SK-N-SH (cell line): Measurements from ENCODE around the gene GRHL3. TPM values are rescaled to one million over a fixed set of nuclear protein-coding genes. Genes with fewer than 3 reads are reported as not detected.

Experiments
- CTCF ChIA-PET: fragments of 300-600, 350-600 bp; formaldehyde crosslinking; extraction: SDS; loops from one replicate; lab custom pipeline; 2021; lab: Yijun Ruan, JAX
- POLR2A ChIA-PET: fragments of 350-600 bp; sonication (Branson Sonifier 250); formaldehyde crosslinking; extraction: SDS; loops from one replicate; lab custom pipeline; 2020; ENCODE audit warnings: antibody characterized with exemption, inconsistent platforms; lab: Yijun Ruan, JAX
- DNase-seq: peaks from one replicate; pipeline ENCODE4 v3.0.0; 2012
- H2AFZ ChIP-seq: fragments of 200-600 bp; sonication (generic); 2 replicates; pipeline ENCODE4 v1.8.1; 2016; ENCODE audit warnings: antibody characterized with exemption, mild to moderate bottlenecking, low read depth
- H3F3A ChIP-seq: fragments of 200-600 bp; sonication (generic); replicated peaks from 2 replicates; pipeline ENCODE3; 2016; ENCODE audit warnings: antibody characterized with exemption, mild to moderate bottlenecking; ENCODE audit not compliant: insufficient read depth
- H3K27ac ChIP-seq, 2 experiments: fragments of 200-500 bp in 1 of 2; fragments of 200-600 bp in 1 of 2; sonication (Bioruptor generic) in 1 of 2; sonication (generic), shearing (Covaris generic) in 1 of 2; 2 replicates each; pipeline versions ENCODE4 v1.5.1 to v1.6.1; 2014 to 2016; ENCODE audit warnings: low read depth in 2 of 2, inconsistent platforms in 1 of 2, low read length in 1 of 2, mild to moderate bottlenecking in 1 of 2, mixed read lengths in 1 of 2
- H3K27me3 ChIP-seq: fragments of 200-600 bp; sonication (generic), shearing (Covaris generic); 2 replicates; pipeline ENCODE4 v1.6.1; 2016; ENCODE audit warnings: mixed run types; ENCODE audit not compliant: insufficient read depth
- H3K36me3 ChIP-seq, 2 experiments: fragments of 200-500 bp in 1 of 2; fragments of 200-600 bp in 1 of 2; sonication (Bioruptor generic) in 1 of 2; sonication (generic) in 1 of 2; replicated peaks in 1 of 2; 2 replicates each; pipeline versions ENCODE3 to v1.5.1; 2014 to 2016; ENCODE audit warnings: low read length in 1 of 2, mild to moderate bottlenecking in 1 of 2; ENCODE audit not compliant: insufficient read depth in 2 of 2, control insufficient read depth in 1 of 2
- H3K4me1 ChIP-seq, 2 experiments: fragments of 200-500 bp in 1 of 2; fragments of 200-600 bp in 1 of 2; sonication (Bioruptor generic) in 1 of 2; sonication (generic), shearing (Covaris generic) in 1 of 2; 2 replicates each; pipeline versions ENCODE4 v1.5.1 to v1.6.1; 2014 to 2016; ENCODE audit warnings: low read depth in 1 of 2, low read length in 1 of 2, mixed run types in 1 of 2; ENCODE audit not compliant: insufficient read depth in 2 of 2, control insufficient read depth in 1 of 2
- H3K4me2 ChIP-seq: fragments of 200-600 bp; sonication (generic), shearing (Covaris generic); 2 replicates; pipeline ENCODE4 v1.6.1; 2017; ENCODE audit warnings: mixed run types
- H3K4me3 ChIP-seq, 2 experiments: fragments of 200-500 bp in 1 of 2; fragments of 200-600 bp in 1 of 2; sonication (Bioruptor generic) in 1 of 2; sonication (generic), shearing (Covaris generic) in 1 of 2; 2 replicates each; pipeline versions ENCODE4 v1.5.1 to v1.8.1; 2014 to 2016; ENCODE audit warnings: low read depth in 2 of 2, inconsistent platforms in 1 of 2, low read length in 1 of 2, mild to moderate bottlenecking in 1 of 2, mixed read lengths in 1 of 2, moderate library complexity in 1 of 2
- H3K79me2 ChIP-seq: fragments of 200-600 bp; sonication (generic); 2 replicates; pipeline ENCODE4 v1.8.1; 2017; ENCODE audit warnings: mild to moderate bottlenecking; ENCODE audit not compliant: insufficient read depth
- H3K9ac ChIP-seq: fragments of 200-600 bp; sonication (generic); 2 replicates; pipeline ENCODE4 v1.6.1; 2017; ENCODE audit warnings: mixed run types
- H3K9me2 ChIP-seq: fragments of 200-600 bp; sonication (generic); 2 replicates; pipeline ENCODE4 v1.6.1; 2017; ENCODE audit warnings: mixed run types
- H3K9me3 ChIP-seq: fragments of 200-600 bp; sonication (generic); 2 replicates; pipeline ENCODE4 v1.6.1; 2017; ENCODE audit warnings: mixed run types, mild to moderate bottlenecking, moderate library complexity
- H4K20me1 ChIP-seq: fragments of 200-600 bp; sonication (generic); 2 replicates; pipeline ENCODE4 v1.6.1; 2017; ENCODE audit warnings: mild to moderate bottlenecking, mixed run types; ENCODE audit not compliant: insufficient read depth
- CHD2 ChIP-seq: fragments of 150-350 bp; IDR thresholded peaks from 2 replicates; pipeline ENCODE4 v1.6.1; 2018; ENCODE audit warnings: low read length; ENCODE audit not compliant: partially characterized antibody
- ELF1 ChIP-seq: IDR thresholded peaks from 2 replicates; pipeline ENCODE4 v1.4.0; 2012
- FOXM1 ChIP-seq: IDR thresholded peaks from 2 replicates; pipeline ENCODE4 v1.4.0; 2012; ENCODE audit warnings: low read depth, mild to moderate bottlenecking
- GABPA ChIP-seq: IDR thresholded peaks from 2 replicates; pipeline ENCODE4 v1.4.0; 2012; ENCODE audit warnings: low read depth, mild to moderate bottlenecking
- IRF3 ChIP-seq: fragments of 150-350 bp; IDR thresholded peaks from 2 replicates; pipeline ENCODE4 v1.6.1; 2016; ENCODE audit warnings: mild to moderate bottlenecking, low read depth, low read length
- MEF2A ChIP-seq: IDR thresholded peaks from 2 replicates; pipeline ENCODE4 v1.4.0; 2012; ENCODE audit warnings: low read depth, borderline replicate concordance
- MXI1 ChIP-seq: IDR thresholded peaks from 2 replicates; pipeline ENCODE4 v1.6.1; 2012; ENCODE audit warnings: mild to moderate bottlenecking, low read depth, low read length, improper control_type of control experiment
- NFIC ChIP-seq: IDR thresholded peaks from 2 replicates; pipeline ENCODE4 v1.4.0; 2012; ENCODE audit warnings: borderline replicate concordance
- NRF1 ChIP-seq: IDR thresholded peaks from 2 replicates; pipeline ENCODE4 v1.6.1; 2012; ENCODE audit warnings: low read depth, mild to moderate bottlenecking, low read length
- SIN3A ChIP-seq: IDR thresholded peaks from 2 replicates; pipeline ENCODE4 v1.6.1; 2012; ENCODE audit warnings: low read depth, mild to moderate bottlenecking, low read length, moderate library complexity, borderline replicate concordance
- SMC3 ChIP-seq: IDR thresholded peaks from 2 replicates; pipeline ENCODE4 v1.6.1; 2012; ENCODE audit warnings: low read depth, low read length, improper control_type of control experiment
- TAF1 ChIP-seq: IDR thresholded peaks from 2 replicates; pipeline ENCODE4 v1.6.1; 2012; ENCODE audit warnings: low read depth, mild to moderate bottlenecking, low read length, moderate library complexity, borderline replicate concordance
- TEAD4 ChIP-seq: IDR thresholded peaks from 2 replicates; pipeline ENCODE4 v1.4.0; 2012; ENCODE audit warnings: mild to moderate bottlenecking, borderline replicate concordance; ENCODE audit not compliant: insufficient read depth
- WGBS: methylation state at CpG from one replicate; pipeline ENCODE4 v1.1.6; 2017; ENCODE audit warnings: low lambda C conversion rate; 5-methylcytosine and 5-hydroxymethylcytosine counted together
- polyA plus RNA-seq, 3 experiments: library from polyadenylated mRNA; depleted of rRNA; stranded (reverse); fragments of >200 nt; gene quantifications; 2 replicates each; pipeline ENCODE4 v1.2.3, GENCODE V29; 2012
- TF ChIP-seq, protein P1 (sequence below): IDR thresholded peaks from 2 replicates; pipeline ENCODE4 v1.6.1; 2012; ENCODE audit warnings: mild to moderate bottlenecking, low read depth, low read length, moderate library complexity
- TF ChIP-seq, protein P2 (sequence below): IDR thresholded peaks from 2 replicates; pipeline ENCODE4 v1.4.0; 2012; ENCODE audit warnings: low read depth
- TF ChIP-seq, protein P3 (sequence below): IDR thresholded peaks from 2 replicates; pipeline ENCODE4 v1.4.0; 2012; ENCODE audit warnings: low read depth, borderline replicate concordance

Gene GRHL3
- polyA plus RNA-seq, 1 of the 3 experiments (the other 2 are of a cell fraction), result 0.05 TPM

DNA sequence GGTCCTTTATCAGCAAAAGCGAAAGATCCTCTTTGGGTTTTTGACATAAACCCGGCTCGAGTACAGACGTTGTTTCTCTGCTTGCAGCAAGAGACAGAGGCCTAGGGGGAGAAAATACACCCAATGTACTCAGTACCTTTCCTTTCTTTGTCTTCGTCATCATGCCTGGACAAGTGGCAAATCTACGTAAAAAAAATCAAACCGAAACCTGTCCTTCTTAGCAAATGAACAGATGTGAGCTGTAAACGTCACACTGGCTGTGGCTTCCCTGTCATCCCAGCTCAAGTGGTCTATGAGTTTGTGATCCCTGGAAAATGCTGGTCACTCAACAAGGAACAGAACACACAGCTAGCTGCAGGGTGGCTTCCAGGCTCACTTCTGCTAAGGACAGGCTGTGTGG is 54.6 kb downstream of the GRHL3 start:
- Histone ChIP-seq H3K4me1 (no peaks in the 10 kb centered on the region), H3K36me3 (peaks cover 0 to 3% of the 10 kb centered on the region in 2 experiments), H3K79me2 (no peaks in the 10 kb centered on the region), H3K9ac (no peak overlapping the region), H4K20me1 (no peaks in the 10 kb centered on the region), H3K4me3 (no peak overlapping the region), H3K9me2 (no peaks in the 10 kb centered on the region), H3F3A (no peaks in the 10 kb centered on the region), H2AFZ (no peak overlapping the region), H3K27ac (no peak overlapping the region), H3K27me3 (no peaks in the 10 kb centered on the region), H3K9me3 (no peaks in the 10 kb centered on the region), H3K4me2 (no peak overlapping the region)
- ChIA-PET POLR2A (no interaction called here), CTCF (interaction anchor here (1.1 to 2.9 kb wide), 6 partner anchors 9 to 212 kb away, joined by 3 to 14 read pairs (median 5); no protein-coding TSS in a partner anchor)
- TF ChIP-seq CHD2, result no peak
- no peak for TF ChIP-seq GABPA
- TF ChIP-seq MXI1, result no peak
- TF ChIP-seq ELF1, result no peak
- TF ChIP-seq IRF3, result no peak
- no peak for TF ChIP-seq MEF2A
- TF ChIP-seq, protein P1, sequence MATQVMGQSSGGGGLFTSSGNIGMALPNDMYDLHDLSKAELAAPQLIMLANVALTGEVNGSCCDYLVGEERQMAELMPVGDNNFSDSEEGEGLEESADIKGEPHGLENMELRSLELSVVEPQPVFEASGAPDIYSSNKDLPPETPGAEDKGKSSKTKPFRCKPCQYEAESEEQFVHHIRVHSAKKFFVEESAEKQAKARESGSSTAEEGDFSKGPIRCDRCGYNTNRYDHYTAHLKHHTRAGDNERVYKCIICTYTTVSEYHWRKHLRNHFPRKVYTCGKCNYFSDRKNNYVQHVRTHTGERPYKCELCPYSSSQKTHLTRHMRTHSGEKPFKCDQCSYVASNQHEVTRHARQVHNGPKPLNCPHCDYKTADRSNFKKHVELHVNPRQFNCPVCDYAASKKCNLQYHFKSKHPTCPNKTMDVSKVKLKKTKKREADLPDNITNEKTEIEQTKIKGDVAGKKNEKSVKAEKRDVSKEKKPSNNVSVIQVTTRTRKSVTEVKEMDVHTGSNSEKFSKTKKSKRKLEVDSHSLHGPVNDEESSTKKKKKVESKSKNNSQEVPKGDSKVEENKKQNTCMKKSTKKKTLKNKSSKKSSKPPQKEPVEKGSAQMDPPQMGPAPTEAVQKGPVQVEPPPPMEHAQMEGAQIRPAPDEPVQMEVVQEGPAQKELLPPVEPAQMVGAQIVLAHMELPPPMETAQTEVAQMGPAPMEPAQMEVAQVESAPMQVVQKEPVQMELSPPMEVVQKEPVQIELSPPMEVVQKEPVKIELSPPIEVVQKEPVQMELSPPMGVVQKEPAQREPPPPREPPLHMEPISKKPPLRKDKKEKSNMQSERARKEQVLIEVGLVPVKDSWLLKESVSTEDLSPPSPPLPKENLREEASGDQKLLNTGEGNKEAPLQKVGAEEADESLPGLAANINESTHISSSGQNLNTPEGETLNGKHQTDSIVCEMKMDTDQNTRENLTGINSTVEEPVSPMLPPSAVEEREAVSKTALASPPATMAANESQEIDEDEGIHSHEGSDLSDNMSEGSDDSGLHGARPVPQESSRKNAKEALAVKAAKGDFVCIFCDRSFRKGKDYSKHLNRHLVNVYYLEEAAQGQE, result no peak
- TF ChIP-seq TAF1, result no peak
- 96% methylated on average over 8 of the region's 8 CpGs for WGBS
- no peak for DNase-seq

DNA sequence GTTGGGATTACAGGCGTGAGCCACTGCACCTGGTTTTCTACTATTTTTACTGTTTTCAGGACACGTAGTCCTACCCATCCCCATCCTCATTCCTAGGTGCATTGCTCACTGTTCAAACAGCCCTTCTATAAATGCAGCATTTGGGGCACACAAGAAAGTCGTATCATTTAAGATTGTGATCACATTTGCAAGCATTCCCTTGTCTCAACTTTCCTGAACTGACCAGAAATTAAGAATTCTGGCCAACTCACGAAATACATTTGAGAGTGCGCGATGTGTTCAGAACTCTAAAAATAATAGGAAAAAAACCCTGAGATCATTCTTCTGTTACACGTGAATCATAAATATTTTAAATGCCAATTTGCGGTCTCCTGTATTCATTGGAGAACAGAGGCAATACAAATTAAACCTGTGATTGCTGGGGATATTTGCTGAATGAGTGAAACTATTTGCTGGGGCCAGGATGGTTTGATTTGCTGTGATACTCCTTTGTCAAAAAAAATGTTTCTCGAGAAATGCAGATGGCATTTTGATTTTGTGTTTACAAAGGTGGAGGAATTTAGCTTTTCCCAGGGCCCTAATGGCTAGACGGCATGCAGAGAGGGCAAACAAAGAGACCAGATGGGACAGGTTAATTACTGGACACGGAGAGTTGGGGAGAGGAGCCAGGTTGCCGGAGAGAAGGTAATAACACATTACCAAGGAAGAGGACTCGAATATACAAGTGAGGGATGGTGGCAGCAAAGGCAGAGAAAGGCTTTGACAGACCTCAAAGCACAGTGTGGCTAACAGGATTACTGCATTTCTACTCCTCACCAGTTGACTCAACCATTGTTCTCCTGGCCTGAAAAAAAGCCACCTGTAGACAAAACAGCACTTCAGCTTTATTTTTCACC is 56.0 kb downstream of the GRHL3 start:
- Histone ChIP-seq H3K36me3 (peaks cover 0 to 9% of the 10 kb centered on the region in 2 experiments), H3K4me2 (no peak overlapping the region), H4K20me1 (no peaks in the 10 kb centered on the region), H3K27me3 (no peaks in the 10 kb centered on the region), H3K4me3 (no peak overlapping the region), H3K27ac (0 out of 4 replicates have a peak overlapping the region, but pooled peaks of 1 of the 2 experiments have one; percentile 10), H3F3A (no peaks in the 10 kb centered on the region), H2AFZ (no peak overlapping the region), H3K79me2 (no peaks in the 10 kb centered on the region), H3K4me1 (no peaks in the 10 kb centered on the region), H3K9ac (no peak overlapping the region), H3K9me2 (no peaks in the 10 kb centered on the region), H3K9me3 (no peaks in the 10 kb centered on the region)
- DNase-seq, result no peak
- 70% methylated on average over 13 of the region's 13 CpGs for whole genome bisulfite sequencing
- CTCF ChIA-PET, result interaction anchor here (1.2 to 3.7 kb wide), 2 partner anchors 16 to 175 kb away, joined by 3 to 25 read pairs; no protein-coding TSS in a partner anchor
- POLR2A ChIA-PET, result no interaction called here
- no peak for TF ChIP-seq SMC3
- no peak for TF ChIP-seq MXI1
- TF ChIP-seq NRF1, result no peak
- no peak for TF ChIP-seq IRF3
- no peak for TF ChIP-seq NFIC
- no peak for TF ChIP-seq FOXM1
- no peak for TF ChIP-seq TEAD4
- TF ChIP-seq, protein P2, sequence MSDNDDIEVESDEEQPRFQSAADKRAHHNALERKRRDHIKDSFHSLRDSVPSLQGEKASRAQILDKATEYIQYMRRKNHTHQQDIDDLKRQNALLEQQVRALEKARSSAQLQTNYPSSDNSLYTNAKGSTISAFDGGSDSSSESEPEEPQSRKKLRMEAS, result no peak
- TF ChIP-seq, protein P3, sequence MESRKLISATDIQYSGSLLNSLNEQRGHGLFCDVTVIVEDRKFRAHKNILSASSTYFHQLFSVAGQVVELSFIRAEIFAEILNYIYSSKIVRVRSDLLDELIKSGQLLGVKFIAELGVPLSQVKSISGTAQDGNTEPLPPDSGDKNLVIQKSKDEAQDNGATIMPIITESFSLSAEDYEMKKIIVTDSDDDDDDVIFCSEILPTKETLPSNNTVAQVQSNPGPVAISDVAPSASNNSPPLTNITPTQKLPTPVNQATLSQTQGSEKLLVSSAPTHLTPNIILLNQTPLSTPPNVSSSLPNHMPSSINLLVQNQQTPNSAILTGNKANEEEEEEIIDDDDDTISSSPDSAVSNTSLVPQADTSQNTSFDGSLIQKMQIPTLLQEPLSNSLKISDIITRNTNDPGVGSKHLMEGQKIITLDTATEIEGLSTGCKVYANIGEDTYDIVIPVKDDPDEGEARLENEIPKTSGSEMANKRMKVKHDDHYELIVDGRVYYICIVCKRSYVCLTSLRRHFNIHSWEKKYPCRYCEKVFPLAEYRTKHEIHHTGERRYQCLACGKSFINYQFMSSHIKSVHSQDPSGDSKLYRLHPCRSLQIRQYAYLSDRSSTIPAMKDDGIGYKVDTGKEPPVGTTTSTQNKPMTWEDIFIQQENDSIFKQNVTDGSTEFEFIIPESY, result no peak
- TF ChIP-seq SIN3A, result no peak
